ENCODE measurements around the gene KRR1.
A peak's percentile ranks its signal among the peaks of the same experiment; 100 is the strongest.
"Not testable (repeated sequence)": the region's sequence is repeated elsewhere in the genome, so short reads cannot be mapped to it uniquely, and the experiment has no call there.

The KRR1 gene

GRCh38 chr12:75539889-75540288 is 28.5 kb upstream of the KRR1 start:
- no peaks in the 10 kb centered on the region for H3K36me3 Mint-ChIP-seq
- peaks cover 21 to 26% of the 10 kb centered on the region in 2 donors for H3K27me3 Mint-ChIP-seq
- no peaks in the 10 kb centered on the region for H3K9me3 Mint-ChIP-seq
- H3K27ac Mint-ChIP-seq, result no peak overlapping the region
- H3K4me3 Mint-ChIP-seq, result no peak overlapping the region
- no peaks in the 10 kb centered on the region for H3K4me1 Mint-ChIP-seq
- no peak for ATAC-seq (replicated peaks)
- no peak for DNase-seq

DNA sequence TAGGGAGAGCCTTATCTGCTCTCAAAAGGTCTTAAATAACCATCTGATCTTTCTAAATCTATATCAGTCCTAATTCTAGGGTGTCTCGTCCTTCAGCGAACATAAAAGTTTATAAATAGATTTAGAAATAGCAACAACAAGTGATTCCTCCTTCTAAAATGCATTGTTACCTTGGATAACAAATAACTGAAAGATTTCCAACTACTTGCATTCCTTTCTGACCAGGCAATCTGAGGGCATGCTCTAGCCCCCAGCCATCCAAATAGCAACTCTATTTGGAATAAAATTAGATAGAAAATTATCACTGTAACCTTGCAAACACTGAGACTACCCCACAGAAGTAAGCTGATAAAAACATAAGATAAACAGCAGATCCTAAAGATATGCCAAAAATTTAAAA is 21.8 kb upstream of the KRR1 start:
- DNase-seq (no peak), ATAC-seq (replicated peaks) (no peak)
- H3K4me1 Mint-ChIP-seq, result no peaks in the 10 kb centered on the region
- H3K27me3 Mint-ChIP-seq, result peaks cover 11 to 36% of the 10 kb centered on the region in 2 donors
- H3K4me3 Mint-ChIP-seq, result no peak overlapping the region
- H3K9me3 Mint-ChIP-seq, result no peaks in the 10 kb centered on the region
- no peaks in the 10 kb centered on the region for H3K36me3 Mint-ChIP-seq
- H3K27ac Mint-ChIP-seq, result no peak overlapping the region

GRCh38 chr12:75529826-75530225 is 18.4 kb upstream of the KRR1 start:
- no peaks in the 10 kb centered on the region for H3K9me3 Mint-ChIP-seq
- no peaks in the 10 kb centered on the region for H3K36me3 Mint-ChIP-seq
- H3K27ac Mint-ChIP-seq, result no peak overlapping the region
- H3K4me1 Mint-ChIP-seq, result peaks cover 6 to 10% of the 10 kb centered on the region in 2 donors
- no peak overlapping the region for H3K4me3 Mint-ChIP-seq
- ATAC-seq (replicated peaks) (no peak), DNase-seq (no peak)
- peaks cover 24 to 40% of the 10 kb centered on the region in 2 donors for H3K27me3 Mint-ChIP-seq

GRCh38 chr12:75529316-75529715 is 17.9 kb upstream of the KRR1 start:
- no peak for DNase-seq
- no peaks in the 10 kb centered on the region for H3K36me3 Mint-ChIP-seq
- peaks cover 23 to 35% of the 10 kb centered on the region in 2 donors for H3K27me3 Mint-ChIP-seq
- H3K4me3 Mint-ChIP-seq, result no peak overlapping the region
- H3K27ac Mint-ChIP-seq, result no peak overlapping the region
- H3K9me3 Mint-ChIP-seq, result no peaks in the 10 kb centered on the region
- no peak for ATAC-seq (replicated peaks)
- H3K4me1 Mint-ChIP-seq, result peaks cover 6 to 10% of the 10 kb centered on the region in 2 donors

GRCh38 chr12:75528692-75529091 is 17.3 kb upstream of the KRR1 start:
- no peaks in the 10 kb centered on the region for H3K9me3 Mint-ChIP-seq
- H3K4me1 Mint-ChIP-seq, result peaks cover 6 to 10% of the 10 kb centered on the region in 2 donors
- H3K27me3 Mint-ChIP-seq, result peaks cover 23 to 35% of the 10 kb centered on the region in 2 donors
- ATAC-seq (replicated peaks), result no peak
- H3K4me3 Mint-ChIP-seq, result no peak overlapping the region
- no peaks in the 10 kb centered on the region for H3K36me3 Mint-ChIP-seq
- no peak for DNase-seq
- H3K27ac Mint-ChIP-seq, result no peak overlapping the region

- DNase-seq (no peak), ATAC-seq (replicated peaks) (no peak)
- H3K4me3 Mint-ChIP-seq, result no peak overlapping the region
- H3K36me3 Mint-ChIP-seq, result no peaks in the 10 kb centered on the region
- peaks cover 6 to 10% of the 10 kb centered on the region in 2 donors for H3K4me1 Mint-ChIP-seq
- no peaks in the 10 kb centered on the region for H3K9me3 Mint-ChIP-seq
- H3K27me3 Mint-ChIP-seq, result peaks cover 23 to 35% of the 10 kb centered on the region in 2 donors
- H3K27ac Mint-ChIP-seq, result no peak overlapping the region
These were observed 16.9 kb upstream of the KRR1 start for GRCh38 chr12:75528272-75528671.

DNA sequence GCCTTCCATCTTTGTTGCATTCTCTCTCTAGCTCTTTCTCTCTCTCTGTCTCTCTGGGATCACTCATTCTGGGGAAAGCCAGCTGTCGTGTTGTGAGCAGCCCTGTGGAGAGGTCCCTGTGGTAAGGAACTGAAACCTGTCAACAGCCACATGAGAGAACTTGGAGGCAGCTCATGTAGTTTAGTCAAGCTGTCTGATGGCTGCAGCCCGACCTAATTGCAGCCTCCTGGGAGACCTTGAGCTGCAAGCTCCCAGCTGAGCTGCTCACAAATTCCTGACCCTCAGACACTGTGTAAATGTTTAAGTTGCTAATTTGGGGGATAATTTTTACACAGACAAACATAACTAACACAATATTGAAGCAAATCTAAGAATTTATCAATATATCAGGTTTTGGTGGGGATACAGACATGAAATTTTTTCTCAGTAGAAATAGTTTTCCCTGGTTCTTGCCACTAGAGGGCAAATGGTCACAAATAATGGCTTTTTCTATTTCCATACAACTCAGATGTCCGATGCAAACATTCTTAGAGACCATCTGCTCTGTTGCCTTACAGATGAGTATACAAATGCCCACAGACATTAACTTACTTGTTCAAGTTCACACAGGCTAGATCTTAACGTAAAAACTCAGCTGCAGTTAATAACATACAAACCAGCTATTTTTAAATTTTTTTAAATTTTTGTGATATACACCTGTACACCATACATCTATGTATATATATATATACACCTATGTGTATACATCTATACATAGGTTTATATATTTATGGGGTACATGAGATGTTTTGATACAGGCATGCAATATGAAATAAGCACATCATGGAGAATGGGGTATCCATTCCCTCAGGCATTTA is 15.5 kb upstream of the KRR1 start:
- peak; percentile 36 for DNase-seq
- Mint-ChIP-seq H3K9me3 (peaks cover 0 to 1% of the 10 kb centered on the region in 2 donors), H3K4me1 (peaks cover 6 to 10% of the 10 kb centered on the region in 2 donors), H3K4me3 (no peak overlapping the region), H3K27me3 (peaks cover 32 to 49% of the 10 kb centered on the region in 2 donors), H3K27ac (no peak overlapping the region), H3K36me3 (no peaks in the 10 kb centered on the region)
- ATAC-seq (replicated peaks), result peak; percentile 98 to 99

DNA sequence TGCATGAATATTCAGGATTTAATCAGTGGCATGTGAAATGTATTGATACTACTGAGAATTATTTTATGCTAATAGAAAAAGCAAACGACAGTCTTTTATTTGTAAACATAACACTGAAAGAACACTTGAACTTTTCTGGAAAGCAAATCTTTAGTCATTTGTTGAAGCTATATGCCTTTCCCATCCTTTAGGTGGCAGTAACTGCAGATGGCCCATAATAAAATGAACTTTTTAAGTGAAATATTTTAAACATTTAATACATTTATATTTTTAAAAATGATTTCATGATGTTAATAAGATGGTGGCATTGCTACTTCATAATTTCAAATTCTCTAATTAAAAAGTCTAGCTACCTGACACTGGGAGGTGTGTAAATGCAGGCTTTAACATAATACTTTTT is 13.9 kb upstream of the KRR1 start:
- DNase-seq, result no peak
- peaks cover 4 to 5% of the 10 kb centered on the region in 2 donors for H3K9me3 Mint-ChIP-seq

GRCh38 chr12:75522124-75522523 is 10.7 kb upstream of the KRR1 start:
- H3K27ac Mint-ChIP-seq; ATAC-seq (replicated peaks); H3K4me3 Mint-ChIP-seq; DNase-seq; H3K9me3 Mint-ChIP-seq; H3K36me3 Mint-ChIP-seq; H3K4me1 Mint-ChIP-seq: not testable (repeated sequence)
- peaks cover 45 to 58% of the 10 kb centered on the region in 2 donors for H3K27me3 Mint-ChIP-seq

More for the DNA sequence above, 13.9 kb upstream of the KRR1 start:
- H3K4me1 Mint-ChIP-seq, result peaks cover 6 to 10% of the 10 kb centered on the region in 2 donors
- peaks cover 38 to 53% of the 10 kb centered on the region in 2 donors for H3K27me3 Mint-ChIP-seq
- H3K27ac Mint-ChIP-seq, result no peak overlapping the region
- H3K4me3 Mint-ChIP-seq, result no peak overlapping the region
- no peak for ATAC-seq (replicated peaks)
- no peaks in the 10 kb centered on the region for H3K36me3 Mint-ChIP-seq

GRCh38 chr12:75521224-75521623 is 9.8 kb upstream of the KRR1 start:
- not testable (repeated sequence) for H3K9me3 Mint-ChIP-seq; H3K36me3 Mint-ChIP-seq; H3K4me1 Mint-ChIP-seq; H3K27ac Mint-ChIP-seq; ATAC-seq (replicated peaks); H3K4me3 Mint-ChIP-seq; DNase-seq
- peaks cover 37 to 58% of the 10 kb centered on the region in 2 donors for H3K27me3 Mint-ChIP-seq

- DNase-seq (no peak), ATAC-seq (replicated peaks) (no peak)
- Mint-ChIP-seq H3K27ac (no peak overlapping the region), H3K4me3 (peak overlapping the region; percentile 98 to 99), H3K4me1 (peaks cover 15 to 18% of the 10 kb centered on the region in 2 donors), H3K9me3 (no peaks in the 10 kb centered on the region), H3K36me3 (peaks cover 6 to 21% of the 10 kb centered on the region in 2 donors), H3K27me3 (no peaks in the 10 kb centered on the region)
These were observed 1.8 kb downstream of the KRR1 start for GRCh38 chr12:75509621-75510020.

DNA sequence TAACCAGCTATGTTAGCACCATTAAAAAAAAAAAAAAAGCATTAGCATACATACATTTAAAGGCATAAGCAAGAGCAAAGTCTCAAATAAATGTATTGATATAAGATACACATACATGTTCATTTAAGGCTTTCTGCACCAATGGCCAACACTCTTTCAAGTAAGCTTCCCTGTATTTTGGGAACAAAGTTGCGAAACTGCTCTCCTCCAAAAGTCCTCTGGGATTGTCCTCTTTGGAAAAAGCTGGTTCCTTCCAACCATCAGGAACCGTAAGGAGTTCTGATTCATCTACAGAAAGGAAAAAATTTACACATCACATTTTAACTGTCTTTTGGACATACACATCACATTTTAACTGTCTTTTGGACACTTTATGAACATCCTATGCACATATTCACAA is 3.2 kb downstream of the KRR1 start:
- Mint-ChIP-seq H3K27me3 (no peaks in the 10 kb centered on the region), H3K9me3 (no peaks in the 10 kb centered on the region), H3K4me1 (peaks cover 15 to 18% of the 10 kb centered on the region in 2 donors), H3K4me3 (no peak overlapping the region), H3K27ac (peak overlapping the region; percentile 47), H3K36me3 (peaks cover 11 to 25% of the 10 kb centered on the region in 2 donors)
- no peak for ATAC-seq (replicated peaks)
- no peak for DNase-seq

DNA sequence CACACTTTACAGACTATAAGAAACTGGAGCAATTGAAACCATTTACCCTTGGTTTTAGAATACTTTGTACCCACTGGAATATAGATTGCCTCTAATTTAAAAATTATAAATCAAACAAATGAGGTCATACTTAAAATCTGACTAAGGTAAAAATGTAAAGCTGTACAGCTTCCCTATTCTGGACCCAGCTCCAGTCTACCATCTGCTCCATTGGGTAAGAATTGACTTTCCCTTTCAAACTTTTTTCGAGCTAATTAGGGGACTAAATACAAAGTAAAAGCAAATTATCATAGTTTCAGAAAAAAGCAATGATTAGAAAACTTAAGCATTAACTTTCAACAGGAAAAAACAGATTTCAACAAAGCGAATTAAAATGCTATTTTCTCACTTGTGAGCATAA is 4.3 kb downstream of the KRR1 start:
- peaks cover 15 to 18% of the 10 kb centered on the region in 2 donors for H3K4me1 Mint-ChIP-seq
- H3K27me3 Mint-ChIP-seq, result no peaks in the 10 kb centered on the region
- H3K27ac Mint-ChIP-seq, result no peak overlapping the region
- DNase-seq, result no peak
- H3K36me3 Mint-ChIP-seq, result peaks cover 11 to 25% of the 10 kb centered on the region in 2 donors
- no peaks in the 10 kb centered on the region for H3K9me3 Mint-ChIP-seq
- no peak for ATAC-seq (replicated peaks)
- H3K4me3 Mint-ChIP-seq, result no peak overlapping the region

- Mint-ChIP-seq H3K27me3 (no peaks in the 10 kb centered on the region), H3K4me1 (peaks cover 13 to 18% of the 10 kb centered on the region in 2 donors), H3K36me3 (peaks cover 14 to 18% of the 10 kb centered on the region in 2 donors), H3K27ac (no peak overlapping the region), H3K4me3 (no peak overlapping the region), H3K9me3 (no peaks in the 10 kb centered on the region)
- ATAC-seq (replicated peaks), result no peak
- no peak for DNase-seq
These were observed 5.6 kb downstream of the KRR1 start for GRCh38 chr12:75505706-75506312.

- Mint-ChIP-seq H3K27ac (no peak overlapping the region), H3K4me1 (peaks cover 5 to 6% of the 10 kb centered on the region in 2 donors), H3K27me3 (no peaks in the 10 kb centered on the region), H3K36me3 (peaks cover 14 to 21% of the 10 kb centered on the region in 2 donors), H3K4me3 (no peak overlapping the region), H3K9me3 (no peaks in the 10 kb centered on the region)
- ATAC-seq (replicated peaks) (no peak), DNase-seq (no peak)
These were observed 7.5 kb downstream of the KRR1 start for GRCh38 chr12:75503866-75504265.
